Colonic mucosa (tissue), 4 donors: ENCODE results near the gene BRF1. TPM values are rescaled to one million over a fixed set of nuclear protein-coding genes. Genes with fewer than 3 reads are reported as not detected.

ENCODE experiments used
- DNase-seq: peaks from one replicate; pipeline ENCODE4 v3.0.0-alpha.2; 2020
- H3K27ac ChIP-seq: fragments of 200-600 bp; one replicate; pipeline ENCODE4 v1.8.0; 2021
- H3K27me3 ChIP-seq: fragments of 200-600 bp; one replicate; pipeline ENCODE4 v1.8.0; 2021
- H3K36me3 ChIP-seq: fragments of 200-600 bp; one replicate; pipeline ENCODE4 v1.8.0; 2021
- H3K4me1 ChIP-seq: fragments of 200-600 bp; one replicate; pipeline ENCODE4 v1.8.0; 2021; ENCODE audit warnings: mild to moderate bottlenecking
- H3K4me3 ChIP-seq: fragments of 200-600 bp; one replicate; pipeline ENCODE4 v1.8.0; 2021
- H3K9ac ChIP-seq, 2 donors: one replicate each; pipeline ENCODE4 v1.7.0; 2013; ENCODE audit warnings: control low read depth in 2 of 2, low read depth in 2 of 2, low read length in 2 of 2
- H3K9me3 ChIP-seq: fragments of 200-600 bp; one replicate; pipeline ENCODE4 v1.8.0; 2021
- intact Hi-C: fragments of 100-400 bp; cut with DNase I; formaldehyde crosslinking; loops from one replicate; pipeline ENCODE4 v1.14.1; 2022
- total RNA-seq, 2 donors: library from RNA; stranded (reverse); fragmentation: NEBNext Ultra II Directional in 1 of 2; extraction: Animal tissue kit (Norgen Biotek cat#: 25700) in 1 of 2; gene quantifications; one replicate each; pipeline ENCODE4 v1.2.1, GENCODE V29; 2021
- TF ChIP-seq, protein P1 (sequence below): fragments of 200-600 bp; IDR thresholded peaks from one replicate; pipeline ENCODE4 v1.8.0; 2022; ENCODE audit warnings: antibody characterized with exemption, mild to moderate bottlenecking
- donor health status: healthy.
- donor health status: DM: no; HTN: no; CAD: no.
- donor health status: DM: no; HTN: no; CAD: no.

Gene BRF1
- total RNA-seq, 2 donors from 2014 or later = 27.2 to 40.6 TPM

DNA sequence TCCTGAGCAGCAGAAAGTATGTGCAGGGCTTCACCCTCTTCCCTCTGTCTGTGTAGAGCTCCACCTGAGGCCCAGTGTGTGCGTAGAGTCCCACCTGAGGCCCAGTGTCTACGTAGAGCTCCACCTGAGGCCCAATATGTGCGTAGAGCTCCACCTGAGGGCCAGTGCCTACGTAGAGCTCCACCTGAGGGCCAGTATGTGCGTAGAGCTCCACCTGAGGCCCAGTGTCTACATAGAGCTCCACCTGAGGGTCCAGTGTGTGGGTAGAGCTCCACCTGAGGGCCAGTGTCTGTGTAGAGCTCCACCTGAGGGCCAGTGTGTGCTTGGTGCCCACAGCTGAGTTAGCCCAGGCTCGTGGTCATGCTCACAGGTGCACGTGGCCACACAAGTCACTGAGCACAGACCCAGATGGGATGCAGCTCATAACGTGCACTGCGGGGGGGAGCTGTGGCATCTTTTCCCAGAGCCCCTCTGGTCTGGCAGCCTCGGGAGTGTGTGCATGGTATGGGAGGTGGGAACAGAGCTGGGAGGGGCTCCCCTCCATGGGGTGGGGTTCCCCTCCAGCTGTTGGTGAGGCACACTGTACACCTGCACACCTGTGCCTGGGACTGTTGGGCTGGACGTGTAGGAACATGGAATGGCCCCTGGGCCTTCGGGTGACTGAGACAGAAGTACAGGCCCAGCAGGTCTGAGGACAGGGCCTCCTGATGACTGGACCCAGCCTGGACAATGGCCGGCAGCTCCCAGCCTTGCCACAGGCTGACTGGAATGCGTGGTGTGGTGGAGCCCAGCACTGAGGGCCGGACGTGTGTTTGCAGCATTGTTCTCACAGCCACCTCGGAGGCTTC is 33.8 kb upstream of the BRF1 start:
- no peak overlapping the region for H3K9ac ChIP-seq
- TF ChIP-seq, protein P1, sequence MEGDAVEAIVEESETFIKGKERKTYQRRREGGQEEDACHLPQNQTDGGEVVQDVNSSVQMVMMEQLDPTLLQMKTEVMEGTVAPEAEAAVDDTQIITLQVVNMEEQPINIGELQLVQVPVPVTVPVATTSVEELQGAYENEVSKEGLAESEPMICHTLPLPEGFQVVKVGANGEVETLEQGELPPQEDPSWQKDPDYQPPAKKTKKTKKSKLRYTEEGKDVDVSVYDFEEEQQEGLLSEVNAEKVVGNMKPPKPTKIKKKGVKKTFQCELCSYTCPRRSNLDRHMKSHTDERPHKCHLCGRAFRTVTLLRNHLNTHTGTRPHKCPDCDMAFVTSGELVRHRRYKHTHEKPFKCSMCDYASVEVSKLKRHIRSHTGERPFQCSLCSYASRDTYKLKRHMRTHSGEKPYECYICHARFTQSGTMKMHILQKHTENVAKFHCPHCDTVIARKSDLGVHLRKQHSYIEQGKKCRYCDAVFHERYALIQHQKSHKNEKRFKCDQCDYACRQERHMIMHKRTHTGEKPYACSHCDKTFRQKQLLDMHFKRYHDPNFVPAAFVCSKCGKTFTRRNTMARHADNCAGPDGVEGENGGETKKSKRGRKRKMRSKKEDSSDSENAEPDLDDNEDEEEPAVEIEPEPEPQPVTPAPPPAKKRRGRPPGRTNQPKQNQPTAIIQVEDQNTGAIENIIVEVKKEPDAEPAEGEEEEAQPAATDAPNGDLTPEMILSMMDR = no peak
- no peak overlapping the region for H3K4me3 ChIP-seq
- intact Hi-C loops = no loop called here
- no peaks in the 10 kb centered on the region for H3K4me1 ChIP-seq
- no peak overlapping the region for H3K27ac ChIP-seq
- DNase-seq = no peak
- H3K9me3 ChIP-seq = no peaks in the 10 kb centered on the region
- no peaks in the 10 kb centered on the region for H3K36me3 ChIP-seq
- H3K27me3 ChIP-seq = no peaks in the 10 kb centered on the region

DNA sequence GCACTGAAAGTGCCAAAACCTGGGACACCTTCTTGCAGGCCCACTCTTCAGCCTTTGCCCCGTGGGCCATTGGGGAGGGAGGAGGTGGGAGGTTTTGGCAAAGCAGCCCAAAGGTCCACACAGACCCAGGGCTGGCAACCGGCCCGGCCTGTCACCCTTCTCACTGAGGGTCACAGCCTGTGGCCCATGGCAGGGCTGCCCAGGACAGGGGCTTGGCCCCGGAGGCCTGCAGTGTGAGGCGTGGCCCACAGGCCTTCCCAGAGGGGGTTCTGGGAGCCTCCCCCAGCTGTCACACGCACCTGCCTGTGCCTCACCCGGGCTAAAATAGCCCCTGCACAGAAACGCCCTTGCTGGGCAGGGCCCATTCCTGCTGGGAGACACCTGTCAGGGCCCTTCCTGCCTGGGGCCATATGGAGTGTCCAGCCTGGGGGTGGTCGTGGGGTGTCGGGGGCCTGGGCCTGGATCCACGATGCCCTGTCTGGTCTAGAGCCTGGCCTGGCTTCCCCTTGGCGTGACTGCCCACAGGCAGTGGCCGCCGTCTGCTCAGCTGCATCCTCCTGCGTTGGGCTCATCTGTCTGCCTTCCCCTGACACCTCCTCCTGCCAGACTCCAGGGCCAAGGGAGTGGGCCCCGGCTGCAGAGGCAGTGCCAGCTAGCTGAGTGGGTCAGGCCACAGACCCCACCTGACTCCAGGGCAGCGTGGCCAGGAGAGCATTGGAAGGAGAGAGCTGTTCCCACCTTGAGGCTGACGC is 33.0 kb upstream of the BRF1 start:
- DNase-seq = no peak
- no peak overlapping the region for H3K9ac ChIP-seq
- no peaks in the 10 kb centered on the region for H3K36me3 ChIP-seq
- H3K9me3 ChIP-seq = no peaks in the 10 kb centered on the region
- H3K4me3 ChIP-seq = no peak overlapping the region
- no peaks in the 10 kb centered on the region for H3K27me3 ChIP-seq
- intact Hi-C loops = no loop called here
- TF ChIP-seq, protein P1 = no peak
- no peaks in the 10 kb centered on the region for H3K4me1 ChIP-seq
- no peak overlapping the region for H3K27ac ChIP-seq

DNA sequence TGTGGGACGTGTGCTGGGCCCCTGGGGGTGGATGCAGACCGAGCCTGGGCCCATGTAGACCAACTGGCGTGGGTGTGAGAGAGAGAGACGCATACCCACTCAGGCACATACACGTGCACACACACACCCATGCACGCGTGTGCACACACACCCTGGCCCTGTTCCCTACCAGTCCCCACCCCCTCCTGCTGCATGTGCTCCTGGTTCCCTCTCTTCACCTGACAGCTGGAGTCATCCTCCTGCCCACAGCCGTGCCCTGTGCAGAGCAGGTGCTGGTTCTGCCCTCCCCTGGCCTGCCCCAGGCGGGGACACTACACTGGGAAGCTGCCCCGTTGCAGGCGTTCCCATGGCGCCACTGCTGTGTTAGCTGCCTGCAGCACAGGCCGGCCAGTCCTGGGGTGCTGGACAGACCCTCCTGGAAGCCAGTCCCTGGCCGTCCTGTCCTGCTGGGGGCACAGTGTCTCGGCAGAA is 32.3 kb upstream of the BRF1 start:
- Histone ChIP-seq H3K4me1 (no peaks in the 10 kb centered on the region), H3K4me3 (no peak overlapping the region), H3K27ac (no peak overlapping the region), H3K9me3 (no peaks in the 10 kb centered on the region), H3K36me3 (no peaks in the 10 kb centered on the region), H3K27me3 (no peaks in the 10 kb centered on the region), H3K9ac (no peak overlapping the region)
- intact Hi-C loops = no loop called here
- DNase-seq = no peak
- TF ChIP-seq, protein P1 = no peak

DNA sequence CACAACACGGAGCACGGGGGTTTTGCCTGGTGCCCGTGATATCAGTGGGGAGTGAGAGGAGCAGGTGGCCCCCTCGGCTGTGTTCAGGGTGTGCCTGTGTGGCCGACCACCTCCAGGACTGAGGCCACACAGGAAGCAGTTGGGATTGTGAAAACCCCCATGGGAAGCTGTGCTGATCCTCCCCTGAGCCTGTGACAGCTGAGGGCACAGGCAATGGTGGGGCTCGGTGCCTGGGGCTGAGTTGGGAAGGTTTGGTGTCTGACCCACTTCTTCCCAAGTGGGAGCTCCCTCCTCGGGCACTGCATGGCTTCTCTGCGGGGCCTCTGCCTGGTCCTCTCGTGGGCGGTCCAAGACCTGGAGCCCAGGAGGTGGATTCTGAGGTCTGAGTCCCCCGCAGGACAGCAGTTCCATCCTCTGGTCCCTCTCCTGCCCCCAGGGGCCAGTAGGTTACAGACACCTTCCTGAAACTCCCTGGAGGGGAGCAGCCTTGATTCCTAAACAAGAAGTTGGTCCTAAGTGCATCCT is 31.6 kb upstream of the BRF1 start:
- intact Hi-C loops = no loop called here
- no peak overlapping the region for H3K27ac ChIP-seq
- no peak for DNase-seq
- TF ChIP-seq, protein P1 = no peak
- no peaks in the 10 kb centered on the region for H3K36me3 ChIP-seq
- no peaks in the 10 kb centered on the region for H3K27me3 ChIP-seq
- no peak overlapping the region for H3K4me3 ChIP-seq
- H3K4me1 ChIP-seq = no peaks in the 10 kb centered on the region
- H3K9ac ChIP-seq = no peak overlapping the region
- no peaks in the 10 kb centered on the region for H3K9me3 ChIP-seq

DNA sequence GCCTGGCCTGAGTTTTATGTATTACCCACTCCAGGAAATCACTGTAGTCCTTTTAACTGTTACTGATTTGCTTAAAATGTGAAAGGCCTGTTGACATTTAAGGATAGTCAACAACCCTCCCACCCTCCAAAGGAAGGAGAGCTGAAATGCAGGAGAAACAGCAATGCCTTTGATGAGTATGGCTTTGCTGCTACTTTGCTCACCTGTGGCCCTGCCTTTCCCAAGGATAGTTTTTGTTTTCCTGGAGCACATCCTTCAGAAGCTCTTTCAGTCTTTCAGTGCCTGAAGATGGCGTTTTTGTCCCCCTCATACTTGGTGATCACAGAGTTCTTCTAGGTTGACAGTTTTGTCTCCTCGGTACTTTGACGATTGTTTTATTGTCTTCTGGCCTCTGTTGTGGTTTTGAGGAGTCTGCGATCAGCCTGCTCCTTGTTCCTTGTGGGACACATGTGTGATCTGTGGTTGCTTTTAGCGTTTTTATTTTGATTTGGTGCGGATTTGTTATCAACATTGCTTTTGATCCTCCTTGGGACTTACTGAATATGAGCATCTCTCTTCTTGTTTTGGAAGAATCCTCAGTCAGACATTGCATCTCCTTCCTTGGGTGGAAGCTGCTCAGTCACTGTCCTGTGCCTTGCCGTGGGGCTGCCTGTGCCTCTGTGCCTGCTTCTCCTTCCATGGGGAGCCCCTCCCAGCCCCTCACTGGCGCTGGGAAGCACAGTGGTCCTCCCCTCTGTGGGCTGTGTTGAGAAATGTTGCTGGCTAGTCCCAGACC is 31.0 kb upstream of the BRF1 start:
- Histone ChIP-seq H3K9me3 (no peaks in the 10 kb centered on the region), H3K9ac (no peak overlapping the region), H3K27me3 (no peaks in the 10 kb centered on the region), H3K4me3 (no peak overlapping the region), H3K36me3 (no peaks in the 10 kb centered on the region), H3K27ac (no peak overlapping the region), H3K4me1 (no peaks in the 10 kb centered on the region)
- TF ChIP-seq, protein P1 = no peak
- no peak for DNase-seq
- intact Hi-C loops = no loop called here
